IMR-90 (cell line): ENCODE measurements around the gene HOXD13.

Source experiments
- CHD1 ChIP-seq: IDR thresholded peaks from 2 replicates; pipeline ENCODE4 v1.6.1; 2012; ENCODE audit warnings: low read depth, low read length, improper control_type of control experiment
- CTCF ChIP-seq: conservative IDR thresholded peaks from 2 replicates; pipeline ENCODE4 v1.5.1; 2012; ENCODE audit warnings: mild to moderate bottlenecking, low read depth, low read length, improper control_type of control experiment
- MXI1 ChIP-seq: IDR thresholded peaks from 2 replicates; pipeline ENCODE4 v1.6.1; 2012; ENCODE audit warnings: low read depth, mild to moderate bottlenecking, low read length, moderate library complexity, borderline replicate concordance
- POLR2A ChIP-seq: IDR thresholded peaks from 2 replicates; pipeline ENCODE4 v1.6.1; 2012; ENCODE audit warnings: mild to moderate bottlenecking, low read depth, low read length

GRCh38 chr2:176091329-176092258 lies 927 bp upstream of the HOXD13 start:
- TF ChIP-seq CTCF (no peak), MXI1 (no peak), POLR2A (no peak), CHD1 (no peak)
